Muscle layer of duodenum (tissue), 2 donors: ENCODE data around the gene DHRS4L2.
"Not testable (repeated sequence)": the region's sequence is repeated elsewhere in the genome, so short reads cannot be mapped to it uniquely, and the experiment has no call there.

Source experiments
- H3K27ac ChIP-seq: one replicate; pipeline ENCODE4 v1.7.0; 2013; ENCODE audit warnings: mild to moderate bottlenecking, low read length
- H3K27me3 ChIP-seq: one replicate; pipeline ENCODE4 v1.7.0; 2013; ENCODE audit warnings: low read depth, mild to moderate bottlenecking, control low read depth, low read length
- H3K36me3 ChIP-seq, 2 donors: one replicate each; pipeline ENCODE4 v1.7.0; 2013; ENCODE audit warnings: low read length in 2 of 2, control low read depth in 1 of 2, mild to moderate bottlenecking in 1 of 2; ENCODE audit not compliant: insufficient read depth in 2 of 2, control insufficient read depth in 1 of 2
- H3K4me1 ChIP-seq, 2 donors: one replicate each; pipeline ENCODE4 v1.7.0; 2013; ENCODE audit warnings: low read length in 2 of 2, mild to moderate bottlenecking in 2 of 2, control low read depth in 1 of 2, moderate library complexity in 1 of 2; ENCODE audit not compliant: insufficient read depth in 2 of 2, control insufficient read depth in 1 of 2
- H3K4me3 ChIP-seq, 2 donors: one replicate each; pipeline ENCODE4 v1.7.0; 2013; ENCODE audit warnings: low read length in 2 of 2, low read depth in 1 of 2, mild to moderate bottlenecking in 1 of 2
- H3K9me3 ChIP-seq, 2 donors: one replicate each; pipeline ENCODE4 v1.7.0; 2013; ENCODE audit warnings: low read length in 2 of 2, control low read depth in 1 of 2, mild to moderate bottlenecking in 1 of 2; ENCODE audit not compliant: control insufficient read depth in 1 of 2
- donor health status: healthy.

DHRS4L2 gene

DNA sequence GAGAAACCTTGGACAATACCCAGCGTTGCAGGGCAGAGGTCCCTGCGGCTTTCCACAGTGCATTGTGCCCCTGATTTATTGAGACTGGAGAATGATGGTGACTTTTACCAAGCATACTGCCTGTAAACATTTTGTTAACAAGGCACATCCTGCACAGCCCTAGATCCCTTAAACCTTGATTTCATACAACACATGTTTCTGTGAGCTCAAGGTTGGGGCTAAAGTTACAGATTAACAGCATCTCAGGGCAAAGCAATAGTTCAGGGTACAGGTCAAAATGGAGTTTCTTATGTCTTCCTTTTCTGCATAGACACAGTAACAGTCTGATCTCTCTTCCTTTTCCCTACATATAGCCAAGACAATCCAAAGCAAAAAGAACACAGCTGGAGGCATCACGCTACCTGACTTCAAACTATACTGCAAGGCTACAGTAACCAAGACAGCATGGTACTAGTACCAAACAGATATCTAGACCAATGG is 36.2 kb downstream of the DHRS4L2 start:
- H3K4me3 ChIP-seq, H3K9me3 ChIP-seq, H3K27me3 ChIP-seq, H3K27ac ChIP-seq, H3K4me1 ChIP-seq, H3K36me3 ChIP-seq: not testable (repeated sequence)

DNA sequence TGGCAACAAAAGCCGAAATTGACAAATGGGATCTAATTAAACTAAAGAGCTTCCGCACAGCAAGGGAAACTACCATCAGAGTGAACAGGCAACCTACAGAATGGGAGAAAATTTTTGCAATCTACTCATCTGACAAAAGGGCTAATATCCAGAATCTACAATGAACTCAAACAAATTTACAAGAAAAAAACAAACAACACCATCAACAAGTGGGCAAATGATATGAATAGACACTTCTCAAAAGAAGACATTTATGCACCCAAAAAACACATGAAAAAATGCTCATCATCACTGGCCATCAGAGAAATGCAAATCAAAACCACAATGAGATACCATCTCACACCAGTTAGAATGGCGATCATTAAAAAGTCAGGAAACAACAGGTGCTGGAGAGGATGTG is 41.0 kb downstream of the DHRS4L2 start:
- H3K4me1 ChIP-seq, H3K27me3 ChIP-seq, H3K9me3 ChIP-seq: not testable (repeated sequence)

DNA sequence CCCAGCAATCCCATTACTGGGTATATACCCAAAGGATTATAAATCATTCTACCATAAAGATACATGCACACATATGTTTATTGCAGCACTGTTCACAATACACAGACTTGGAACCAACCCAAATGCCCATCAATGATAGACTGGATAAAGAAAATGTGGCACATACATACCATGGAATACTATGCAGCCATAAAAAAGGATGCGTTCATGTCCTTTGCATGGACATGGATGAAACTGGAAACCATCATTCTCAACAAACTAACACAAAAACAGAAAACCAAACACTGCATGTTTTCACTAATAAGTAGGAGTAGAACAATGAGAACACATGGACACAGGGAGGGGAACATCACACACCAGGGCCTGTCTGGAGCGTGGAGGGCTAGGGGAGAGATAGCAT is 42.6 kb downstream of the DHRS4L2 start:
- not testable (repeated sequence) for H3K9me3 ChIP-seq, H3K4me3 ChIP-seq, H3K36me3 ChIP-seq, H3K4me1 ChIP-seq, H3K27me3 ChIP-seq, H3K27ac ChIP-seq

More for the DNA sequence above, 41.0 kb downstream of the DHRS4L2 start:
- H3K4me3 ChIP-seq, H3K36me3 ChIP-seq, H3K27ac ChIP-seq: not testable (repeated sequence)

DNA sequence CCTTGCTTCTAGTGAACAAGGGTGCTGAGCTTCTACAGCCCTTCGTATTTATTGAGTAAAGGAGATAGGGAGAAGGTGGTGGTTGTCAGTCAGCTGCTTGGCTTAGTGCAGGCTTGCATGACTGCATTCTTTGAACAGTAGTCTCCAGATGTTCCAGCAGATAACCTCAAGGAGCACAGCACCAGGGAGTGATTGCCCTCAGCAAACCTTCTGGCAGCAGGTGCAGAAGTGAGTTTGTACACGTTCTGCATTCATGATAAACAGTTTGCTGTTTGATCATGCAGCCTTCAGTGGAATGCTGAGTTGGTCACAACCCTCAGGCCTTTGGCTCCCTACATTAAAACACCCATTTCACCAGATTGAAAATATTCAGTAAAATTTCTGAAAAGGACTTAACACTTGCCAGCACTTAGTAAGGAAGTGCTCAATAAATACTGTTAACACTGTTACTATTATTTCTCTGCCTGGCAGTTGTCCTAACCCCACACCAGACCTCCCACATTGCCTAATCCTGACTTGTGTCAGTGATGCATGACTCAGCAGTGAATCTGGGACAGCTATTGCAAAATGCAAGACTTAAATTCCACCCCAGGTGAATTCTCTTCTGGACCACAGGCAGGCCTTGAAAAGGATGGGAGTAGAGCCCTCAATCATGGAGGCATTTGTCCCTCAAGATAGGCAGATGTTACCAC is 44.1 kb downstream of the DHRS4L2 start:
- Histone ChIP-seq H3K27me3 (no peaks in the 10 kb centered on the region), H3K27ac (no peak overlapping the region), H3K36me3 (no peaks in the 10 kb centered on the region), H3K4me3 (no peak overlapping the region), H3K9me3 (peaks cover 0 to 8% of the 10 kb centered on the region in 2 donors), H3K4me1 (no peaks in the 10 kb centered on the region)

DNA sequence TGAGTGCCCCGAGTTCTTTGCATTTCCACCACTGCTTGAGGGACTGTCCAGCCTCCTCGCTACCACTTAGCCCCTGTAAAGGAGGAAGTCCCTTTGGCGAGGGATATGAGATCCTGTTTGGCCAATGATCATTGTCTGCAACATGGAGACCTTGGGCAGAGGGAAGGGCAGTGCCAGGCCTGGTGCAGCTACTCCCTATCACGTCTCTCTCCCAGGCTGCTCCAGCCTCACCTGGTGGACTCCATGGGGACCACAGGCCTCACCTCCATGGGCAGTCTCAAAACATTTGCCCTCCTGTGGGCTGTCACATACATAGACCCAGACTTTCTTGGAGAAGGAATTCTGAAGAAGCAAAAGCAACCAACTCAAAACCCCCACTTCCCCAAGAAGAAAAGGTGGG is 47.0 kb downstream of the DHRS4L2 start:
- H3K27ac ChIP-seq, H3K4me1 ChIP-seq, H3K9me3 ChIP-seq, H3K27me3 ChIP-seq, H3K36me3 ChIP-seq: not testable (repeated sequence)
- H3K4me3 ChIP-seq: peak overlapping the region in 1 of 2 donors; percentile 63

DNA sequence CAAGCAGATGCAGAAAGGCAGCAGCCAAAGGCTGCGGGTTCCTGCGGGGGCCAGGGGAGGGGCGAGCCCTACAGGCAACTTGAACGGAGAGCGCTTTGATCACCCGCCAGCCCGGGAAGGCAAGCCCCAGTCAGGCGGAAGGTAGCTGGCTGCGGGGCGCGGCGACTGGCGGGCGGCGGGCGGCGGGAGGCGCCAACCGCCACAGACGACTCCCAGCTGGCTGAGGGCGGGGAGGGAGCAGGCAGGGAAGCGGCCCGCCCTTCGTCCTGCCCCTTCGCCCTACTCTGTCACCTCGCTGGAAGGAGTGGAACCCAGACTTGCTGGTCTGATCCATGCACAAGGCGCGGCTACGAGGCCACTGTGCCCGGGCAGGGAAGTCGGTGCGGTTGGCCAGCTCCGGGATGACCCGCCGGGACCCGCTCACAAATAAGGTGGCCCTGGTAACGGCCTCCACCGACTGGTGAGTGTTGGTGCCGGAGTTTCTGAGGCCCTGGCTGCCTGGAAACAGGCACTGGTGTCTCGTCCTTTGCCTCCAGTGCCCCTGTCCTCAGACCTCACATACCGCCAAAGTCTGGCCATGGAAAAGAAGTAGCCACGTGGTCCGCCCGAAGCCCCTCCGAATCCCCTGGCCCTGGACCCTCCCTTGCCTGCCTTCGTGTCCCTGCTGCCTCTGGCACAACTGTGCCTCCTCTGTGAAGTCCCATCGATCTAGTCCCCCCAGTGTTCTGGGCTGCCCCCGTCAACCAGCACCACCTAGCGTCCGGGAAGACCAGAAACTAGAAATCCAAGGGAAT is 47.6 kb downstream of the DHRS4L2 start:
- Histone ChIP-seq H3K4me3 (peak overlapping the region; percentile 63 to 65), H3K36me3 (no peaks in the 10 kb centered on the region), H3K27ac (peak overlapping the region; percentile 87), H3K4me1 (no peaks in the 10 kb centered on the region), H3K27me3 (no peaks in the 10 kb centered on the region), H3K9me3 (peaks cover 0 to 6% of the 10 kb centered on the region in 2 donors)

DNA sequence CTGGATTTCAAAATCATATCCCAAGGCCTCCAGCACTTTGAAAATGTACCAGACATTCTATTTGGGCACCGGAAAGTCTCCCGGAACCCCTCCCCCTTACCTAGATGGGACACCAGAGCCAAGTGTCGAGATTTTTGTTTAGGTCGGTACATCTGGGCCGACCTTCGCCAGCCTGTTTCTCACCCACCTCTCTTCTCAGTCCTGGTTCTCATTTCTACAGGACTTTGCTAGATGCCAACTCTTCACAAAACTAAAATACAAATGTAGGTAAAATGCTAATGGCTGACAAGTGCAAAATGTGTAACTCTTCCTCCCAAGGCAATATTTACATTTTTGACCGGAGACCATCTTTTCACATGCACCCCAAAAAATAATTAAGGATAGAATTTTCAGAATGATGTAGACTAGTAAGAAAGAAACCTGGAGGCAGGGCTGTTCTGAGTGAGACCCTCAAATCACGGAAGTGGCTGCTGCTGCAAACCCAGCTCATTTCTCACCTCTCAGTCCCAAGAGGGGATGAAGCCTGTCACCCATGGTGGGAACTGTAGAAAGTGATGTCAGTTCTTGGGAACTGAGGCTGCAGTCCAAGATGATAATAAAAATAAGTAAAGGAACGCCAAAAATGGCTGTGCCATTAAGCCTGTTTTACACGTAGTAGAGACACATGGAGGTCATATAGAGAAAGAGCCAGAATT is 48.4 kb downstream of the DHRS4L2 start:
- not testable (repeated sequence) for H3K9me3 ChIP-seq, H3K4me1 ChIP-seq, H3K36me3 ChIP-seq, H3K27me3 ChIP-seq
- peak overlapping the region; percentile 87 for H3K27ac ChIP-seq
- H3K4me3 ChIP-seq: peak overlapping the region; percentile 63 to 65

DNA sequence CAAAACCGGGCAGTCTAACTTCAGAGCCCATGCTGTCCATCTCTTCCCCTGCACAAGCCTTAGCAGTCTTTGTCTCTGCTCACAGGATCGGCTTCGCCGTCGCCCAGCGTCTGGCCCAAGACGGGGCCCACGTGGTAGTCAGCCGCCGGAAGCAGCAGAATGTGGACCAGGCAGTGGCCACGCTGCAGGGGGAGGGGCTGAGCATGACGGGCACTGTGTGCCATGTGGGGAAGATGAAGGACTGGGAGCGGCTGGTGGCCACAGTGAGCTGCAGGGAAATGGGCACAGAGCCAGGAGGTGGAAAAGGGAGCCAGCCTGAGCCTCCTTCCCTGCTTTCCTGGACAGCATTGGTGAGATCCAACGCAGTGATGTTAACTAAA is 48.9 kb downstream of the DHRS4L2 start:
- peaks cover 0 to 1% of the 10 kb centered on the region in 2 donors for H3K9me3 ChIP-seq
- H3K36me3 ChIP-seq: no peaks in the 10 kb centered on the region
- H3K4me3 ChIP-seq: no peak overlapping the region
- no peaks in the 10 kb centered on the region for H3K4me1 ChIP-seq
- H3K27ac ChIP-seq: no peak overlapping the region
- H3K27me3 ChIP-seq: no peaks in the 10 kb centered on the region

DNA sequence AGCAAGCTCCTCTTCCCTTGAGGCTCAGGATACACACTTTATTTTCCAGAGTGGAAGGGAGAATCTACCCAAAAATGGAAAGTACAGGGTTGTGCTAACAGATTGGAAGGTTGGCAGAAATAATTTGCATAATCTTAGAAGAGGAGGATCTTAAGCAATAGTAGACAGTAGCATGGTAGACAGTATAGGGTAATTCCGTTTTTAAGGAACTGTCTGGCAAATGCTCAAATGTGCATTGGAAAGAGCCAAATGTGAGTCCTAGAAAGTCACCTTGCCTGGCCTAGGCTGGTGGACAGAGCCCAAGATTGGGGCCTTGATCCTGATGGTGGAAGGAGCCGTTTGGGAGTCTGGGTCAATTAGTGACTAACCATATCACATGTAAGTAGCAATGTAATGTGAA is 50.0 kb downstream of the DHRS4L2 start:
- no peaks in the 10 kb centered on the region for H3K27me3 ChIP-seq
- H3K27ac ChIP-seq: no peak overlapping the region
- H3K4me1 ChIP-seq: no peaks in the 10 kb centered on the region
- no peaks in the 10 kb centered on the region for H3K9me3 ChIP-seq
- no peaks in the 10 kb centered on the region for H3K36me3 ChIP-seq
- H3K4me3 ChIP-seq: no peak overlapping the region

DNA sequence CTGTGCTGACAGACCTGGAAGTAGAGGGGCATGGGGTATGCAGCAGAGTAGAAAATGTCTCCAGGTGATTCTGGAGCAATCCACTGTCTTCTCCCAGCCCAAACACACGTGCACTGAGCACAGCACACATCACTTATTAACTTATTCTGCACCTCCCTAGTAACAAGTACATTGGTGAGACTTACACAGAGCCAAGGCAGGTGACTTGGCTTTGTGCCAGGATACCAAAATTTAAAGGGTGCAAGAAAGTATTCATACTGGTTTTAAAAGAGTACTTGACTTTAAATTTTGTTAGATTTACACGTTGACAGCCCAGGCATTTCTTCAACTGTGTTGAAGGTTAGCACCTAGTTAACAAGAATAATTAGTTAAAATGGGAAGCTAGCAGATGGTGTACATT is 52.0 kb downstream of the DHRS4L2 start:
- H3K9me3 ChIP-seq: no peaks in the 10 kb centered on the region
- no peaks in the 10 kb centered on the region for H3K36me3 ChIP-seq
- no peaks in the 10 kb centered on the region for H3K27me3 ChIP-seq
- no peaks in the 10 kb centered on the region for H3K4me1 ChIP-seq
- no peak overlapping the region for H3K27ac ChIP-seq
- H3K4me3 ChIP-seq: no peak overlapping the region

DNA sequence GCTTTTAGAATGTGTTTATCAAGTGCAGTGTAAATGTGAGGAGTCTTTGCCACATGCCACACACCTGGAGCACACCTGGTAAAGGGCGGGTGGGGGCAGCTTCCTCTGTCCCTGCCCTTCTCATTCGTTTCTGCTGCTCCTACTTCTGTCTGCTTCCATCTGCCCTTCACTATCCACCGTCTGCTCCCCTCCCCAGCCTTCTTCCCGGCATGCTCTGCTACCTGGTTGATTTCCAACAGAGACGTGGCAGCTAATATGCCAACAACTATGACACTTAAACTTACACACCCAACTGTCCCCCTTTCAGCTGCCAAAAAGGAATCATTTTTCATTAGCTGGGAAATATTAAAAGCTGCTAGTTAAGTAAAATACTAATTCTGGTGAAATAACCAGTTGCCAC is 54.0 kb downstream of the DHRS4L2 start:
- Histone ChIP-seq H3K4me1 (no peaks in the 10 kb centered on the region), H3K9me3 (no peaks in the 10 kb centered on the region), H3K4me3 (no peak overlapping the region), H3K36me3 (no peaks in the 10 kb centered on the region), H3K27ac (no peak overlapping the region), H3K27me3 (no peaks in the 10 kb centered on the region)
